Activated CD4-positive, alpha-beta T cell treated with anti-CD3 and anti-CD28 coated beads for 48 hours (primary cell): Measurements from ENCODE around the gene SMKR1.
A peak's percentile ranks its signal among the peaks of the same experiment; 100 is the strongest.
"Not testable (repeated sequence)": the region's sequence is repeated elsewhere in the genome, so short reads cannot be mapped to it uniquely, and the experiment has no call there.

ENCODE experiments used
- DNase-seq: peaks from one replicate; pipeline ENCODE4 v3.0.0-alpha.2; 2020

The SMKR1 gene

GRCh38 chr7:129530795-129531391 lies 28.6 kb downstream of the SMKR1 start:
- peak; percentile 66 for DNase-seq

GRCh38 chr7:129531721-129532120 lies 29.4 kb downstream of the SMKR1 start:
- no peak for DNase-seq

GRCh38 chr7:129532375-129532774 lies 30.0 kb downstream of the SMKR1 start:
- DNase-seq, result no peak

- DNase-seq, result not testable (repeated sequence)
These were observed 32.4 kb downstream of the SMKR1 start for GRCh38 chr7:129534558-129535274.

- no peak for DNase-seq
These were observed 33.6 kb downstream of the SMKR1 start for GRCh38 chr7:129535896-129536295.

- DNase-seq, result no peak
These were observed 34.0 kb downstream of the SMKR1 start for GRCh38 chr7:129536323-129536722.

GRCh38 chr7:129538790-129539189 lies 36.5 kb downstream of the SMKR1 start:
- DNase-seq, result no peak

- no peak for DNase-seq
These were observed 38.0 kb downstream of the SMKR1 start for GRCh38 chr7:129540340-129540739.

- no peak for DNase-seq
These were observed 42.4 kb downstream of the SMKR1 start for GRCh38 chr7:129544700-129545099.

GRCh38 chr7:129550693-129551360 lies 48.5 kb downstream of the SMKR1 start:
- no peak for DNase-seq

- peak; percentile 68 for DNase-seq
These were observed 51.6 kb downstream of the SMKR1 start for GRCh38 chr7:129553899-129554461.

- no peak for DNase-seq
These were observed 54.3 kb downstream of the SMKR1 start for GRCh38 chr7:129556607-129557133.

- DNase-seq, result no peak
These were observed 55.6 kb downstream of the SMKR1 start for GRCh38 chr7:129557686-129558481.

- DNase-seq, result no peak
These were observed 57.2 kb downstream of the SMKR1 start for GRCh38 chr7:129559564-129559963.

- DNase-seq, result no peak
These were observed 58.5 kb downstream of the SMKR1 start for GRCh38 chr7:129560831-129561230.

- no peak for DNase-seq
These were observed 59.5 kb downstream of the SMKR1 start for GRCh38 chr7:129561677-129562359.
